ENCODE measurements around the gene GABBR2.

Gene GABBR2

GRCh38 chr9:98568234-98568908 lies 140.4 kb downstream of the GABBR2 start:
- no peak for DNase-seq (ENCODE audit: low read depth)

GRCh38 chr9:98567540-98568233 lies 141.0 kb downstream of the GABBR2 start:
- DNase-seq (ENCODE audit: low read depth), result no peak

- no peak for DNase-seq (ENCODE audit: low read depth)
Observed at GRCh38 chr9:98565152-98566135, 143.3 kb downstream of the GABBR2 start.

- DNase-seq (ENCODE audit: low read depth), result no peak
Observed at GRCh38 chr9:98564714-98565113, 144.0 kb downstream of the GABBR2 start.

- DNase-seq (ENCODE audit: low read depth), result no peak
Observed at GRCh38 chr9:98563988-98564387, 144.7 kb downstream of the GABBR2 start.

GRCh38 chr9:98563212-98563907 lies 145.4 kb downstream of the GABBR2 start:
- no peak for DNase-seq (ENCODE audit: low read depth)

GRCh38 chr9:98559561-98559960 lies 149.2 kb downstream of the GABBR2 start:
- DNase-seq (ENCODE audit: low read depth), result no peak

- no peak for DNase-seq (ENCODE audit: low read depth)
Observed at GRCh38 chr9:98558575-98558974, 150.2 kb downstream of the GABBR2 start.

- DNase-seq (ENCODE audit: low read depth), result no peak
Observed at GRCh38 chr9:98556511-98556910, 152.2 kb downstream of the GABBR2 start.

- no peak for DNase-seq (ENCODE audit: low read depth)
Observed at GRCh38 chr9:98555651-98556465, 152.9 kb downstream of the GABBR2 start.

GRCh38 chr9:98554752-98555151 lies 154.0 kb downstream of the GABBR2 start:
- DNase-seq (ENCODE audit: low read depth), result no peak

- no peak for DNase-seq (ENCODE audit: low read depth)
Observed at GRCh38 chr9:98552331-98552730, 156.4 kb downstream of the GABBR2 start.

GRCh38 chr9:98551511-98552286 lies 157.0 kb downstream of the GABBR2 start:
- DNase-seq (ENCODE audit: low read depth), result no peak

- no peak for DNase-seq (ENCODE audit: low read depth)
Observed at GRCh38 chr9:98550206-98550820, 158.4 kb downstream of the GABBR2 start.

- DNase-seq (ENCODE audit: low read depth), result no peak
Observed at GRCh38 chr9:98549401-98549800, 159.3 kb downstream of the GABBR2 start.

- DNase-seq (ENCODE audit: low read depth), result no peak
Observed at GRCh38 chr9:98547606-98548005, 161.1 kb downstream of the GABBR2 start.

GRCh38 chr9:98545021-98545420 lies 163.7 kb downstream of the GABBR2 start:
- no peak for DNase-seq (ENCODE audit: low read depth)

GRCh38 chr9:98541684-98542230 lies 167.0 kb downstream of the GABBR2 start:
- DNase-seq (ENCODE audit: low read depth), result no peak

- DNase-seq (ENCODE audit: low read depth), result no peak
Observed at GRCh38 chr9:98540476-98540875, 168.3 kb downstream of the GABBR2 start.

- DNase-seq (ENCODE audit: low read depth), result no peak
Observed at GRCh38 chr9:98539954-98540353, 168.8 kb downstream of the GABBR2 start.

Data from activated T-cell treated with anti-CD3 and anti-CD28 coated beads for 48 hours (primary cell).